NCI-H2029 (cell line): ENCODE data around the gene ZNF512B.
"Not testable (repeated sequence)": the region's sequence is repeated elsewhere in the genome, so short reads cannot be mapped to it uniquely, and the experiment has no call there.

Experiments used
- DNase-seq: peaks from one replicate; lab custom pipeline; 2025; lab: John Stamatoyannopoulos, UW

The ZNF512B gene

DNA sequence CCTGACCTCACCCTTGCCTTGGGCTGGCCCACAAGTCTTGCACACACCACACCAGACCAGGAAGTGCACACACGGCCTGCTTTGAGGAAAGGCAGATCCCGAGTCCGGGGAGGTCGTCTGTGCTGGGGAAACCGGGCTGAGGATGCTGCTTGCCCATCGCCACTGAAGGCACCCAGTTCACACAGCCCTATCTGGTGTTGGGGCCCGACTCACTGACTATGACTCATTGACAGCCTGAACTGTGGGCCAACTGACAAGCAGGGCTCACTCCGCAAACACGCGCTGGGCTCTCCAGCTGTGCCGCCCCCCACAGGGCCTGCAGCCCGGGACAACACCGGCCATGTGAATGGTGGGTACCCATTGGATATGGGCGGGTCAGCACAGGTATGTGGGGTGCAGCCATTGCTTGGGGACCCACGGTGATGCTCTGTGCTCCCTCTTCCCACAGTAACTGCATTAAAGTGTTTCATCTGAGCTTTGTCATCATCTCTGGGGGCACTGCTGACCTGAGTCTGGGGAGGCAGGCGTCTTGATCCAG, 8.1 kb upstream of the ZNF512B start:
- no peak for DNase-seq

DNA sequence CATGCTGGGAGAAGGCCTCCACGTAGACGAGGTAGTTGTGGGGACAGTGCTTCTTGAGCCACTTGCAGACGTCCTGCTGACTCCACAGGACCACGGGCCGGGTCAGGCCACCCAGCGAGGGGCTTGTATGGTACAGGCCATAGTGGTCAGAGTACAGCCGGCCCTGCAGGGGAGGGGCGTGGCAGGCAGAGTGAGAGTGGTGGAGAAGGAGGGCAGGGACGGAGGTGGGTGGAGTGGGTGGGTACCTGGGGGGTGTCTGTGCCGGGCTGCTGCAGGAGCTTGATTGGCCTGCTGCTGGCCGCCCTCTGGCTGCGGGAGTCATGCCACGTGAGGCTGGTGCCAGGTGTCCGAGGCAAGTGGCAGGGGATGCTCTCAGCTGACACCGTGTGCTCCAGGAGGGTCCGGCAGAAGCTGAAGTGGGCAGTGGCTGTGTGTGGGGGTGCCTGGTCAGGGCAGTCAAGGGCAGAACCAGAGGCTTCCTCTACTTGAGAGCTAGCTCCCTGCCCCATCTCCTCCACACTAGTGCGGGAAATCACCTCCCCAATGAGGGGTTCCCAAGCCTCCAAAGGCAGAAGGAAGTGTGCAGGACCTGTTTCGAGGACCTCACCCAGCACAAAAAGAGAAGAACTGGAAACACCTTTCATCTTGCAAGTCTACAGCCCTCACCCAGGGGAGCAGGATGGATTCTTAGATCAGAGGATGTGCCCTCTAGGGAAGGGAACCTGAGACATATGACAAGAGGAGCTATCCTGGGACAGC, 7.4 kb upstream of the ZNF512B start:
- DNase-seq, result no peak

DNA sequence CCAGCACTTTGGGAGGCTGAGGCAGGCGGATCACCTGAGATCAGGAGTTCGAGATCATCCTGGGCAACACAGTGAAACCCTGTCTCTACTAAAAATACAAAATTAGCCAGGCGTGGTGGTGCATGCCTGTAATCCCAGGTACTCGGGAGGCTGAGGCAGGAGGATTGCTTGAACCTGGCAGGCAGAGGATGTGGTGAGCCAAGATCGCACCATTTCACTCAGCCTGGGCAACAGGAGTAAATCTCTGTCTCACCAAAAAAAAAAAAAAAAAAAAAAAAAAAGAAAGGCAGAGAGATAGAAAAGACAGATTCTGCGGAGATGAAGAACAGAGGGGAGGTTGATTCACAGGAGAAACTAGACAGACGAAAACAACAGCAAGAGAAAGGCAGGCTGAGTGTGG, 6.8 kb upstream of the ZNF512B start:
- not testable (repeated sequence) for DNase-seq

DNA sequence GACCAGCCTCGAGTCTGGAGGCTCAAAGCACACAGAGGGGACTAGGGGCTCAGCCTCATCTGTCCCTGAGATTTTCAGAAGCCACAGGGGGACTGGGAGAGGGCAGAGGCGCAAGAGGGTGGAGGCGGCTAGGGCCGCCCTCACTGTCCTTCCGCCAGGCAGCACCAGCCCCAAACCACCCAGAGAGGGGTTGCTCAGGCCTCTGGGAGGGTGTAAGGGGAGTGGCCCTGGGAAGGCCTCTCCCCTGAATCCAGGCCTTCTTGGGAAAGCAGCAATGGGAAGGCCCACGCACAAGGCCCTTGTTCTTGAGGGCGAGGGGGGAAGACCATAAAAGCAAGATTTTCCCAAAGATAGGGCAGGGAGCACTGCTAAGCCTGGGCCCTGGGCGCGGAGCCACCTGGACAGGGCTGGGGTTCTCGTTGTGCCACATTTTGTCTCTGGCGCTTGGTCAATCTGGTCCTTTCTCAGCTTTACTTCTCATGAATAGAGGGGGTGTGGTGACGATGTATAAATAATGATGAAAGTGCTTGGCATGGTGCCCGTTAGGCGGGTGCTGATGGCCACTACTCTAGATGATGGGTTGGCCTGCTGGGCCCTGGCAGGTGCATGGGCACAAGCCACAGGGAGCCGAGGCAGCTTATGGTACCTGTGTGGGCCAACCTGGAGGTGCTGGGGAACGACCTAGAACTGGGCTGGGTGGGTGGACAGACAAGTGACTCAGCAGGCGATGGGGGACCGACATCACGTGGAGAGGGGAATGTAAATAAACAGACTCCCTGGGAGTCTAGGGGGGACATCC, 4.9 kb upstream of the ZNF512B start:
- peak; percentile 89 for DNase-seq

DNA sequence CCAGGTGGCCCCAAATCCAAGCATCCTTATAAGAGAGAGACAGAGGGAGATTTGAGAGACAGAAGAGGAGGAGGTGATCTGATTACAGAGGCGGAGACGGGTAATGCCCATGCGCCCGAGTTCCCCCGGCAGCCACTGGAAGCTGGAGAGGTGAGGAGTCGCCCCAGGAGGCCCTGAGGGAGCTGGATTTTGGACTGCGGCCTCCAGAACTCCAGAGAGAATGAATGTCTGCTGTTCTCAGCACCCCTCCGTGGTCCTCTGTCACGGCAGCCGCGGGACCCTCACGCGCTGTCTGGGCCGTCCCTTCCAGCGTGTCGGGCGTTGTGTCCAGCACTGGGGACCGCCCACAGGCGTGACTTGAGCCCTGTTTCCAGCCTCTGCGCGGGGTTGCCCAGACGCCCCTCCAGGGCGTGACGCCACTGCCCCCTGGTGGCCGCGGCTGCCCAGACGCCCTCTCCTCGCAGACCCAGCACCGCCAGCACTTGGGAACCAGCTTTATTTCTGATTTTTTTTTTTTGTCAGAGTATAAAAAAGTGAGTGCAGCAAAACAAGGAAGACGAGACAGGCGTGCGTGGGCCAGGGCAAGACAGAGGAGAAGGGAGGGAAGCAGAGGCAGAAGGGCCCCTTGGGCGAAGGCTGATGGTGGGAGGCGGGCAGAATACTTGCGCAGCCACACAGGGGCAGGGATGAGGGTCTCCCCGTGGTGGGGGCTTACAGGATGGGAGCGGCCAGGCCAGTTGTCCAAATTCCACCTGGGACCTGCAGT, 4.1 kb upstream of the ZNF512B start:
- DNase-seq, result peak; percentile 64

DNA sequence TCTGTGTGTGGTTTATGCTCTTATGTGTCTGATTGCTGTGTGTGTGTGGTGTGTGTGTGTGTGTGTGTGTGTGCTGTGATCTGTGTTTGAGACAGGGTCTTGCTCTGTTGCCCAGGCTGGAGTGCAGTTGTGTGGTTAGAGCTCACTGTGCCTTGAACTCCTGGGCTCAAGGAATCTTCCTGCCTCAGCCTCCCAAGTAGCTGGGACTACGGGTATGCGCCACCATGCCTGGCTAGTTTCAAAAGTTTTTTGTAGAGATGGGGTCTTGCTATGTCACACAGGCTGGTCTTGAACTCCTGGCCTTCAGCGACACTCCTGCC, 3.4 kb upstream of the ZNF512B start:
- no peak for DNase-seq

DNA sequence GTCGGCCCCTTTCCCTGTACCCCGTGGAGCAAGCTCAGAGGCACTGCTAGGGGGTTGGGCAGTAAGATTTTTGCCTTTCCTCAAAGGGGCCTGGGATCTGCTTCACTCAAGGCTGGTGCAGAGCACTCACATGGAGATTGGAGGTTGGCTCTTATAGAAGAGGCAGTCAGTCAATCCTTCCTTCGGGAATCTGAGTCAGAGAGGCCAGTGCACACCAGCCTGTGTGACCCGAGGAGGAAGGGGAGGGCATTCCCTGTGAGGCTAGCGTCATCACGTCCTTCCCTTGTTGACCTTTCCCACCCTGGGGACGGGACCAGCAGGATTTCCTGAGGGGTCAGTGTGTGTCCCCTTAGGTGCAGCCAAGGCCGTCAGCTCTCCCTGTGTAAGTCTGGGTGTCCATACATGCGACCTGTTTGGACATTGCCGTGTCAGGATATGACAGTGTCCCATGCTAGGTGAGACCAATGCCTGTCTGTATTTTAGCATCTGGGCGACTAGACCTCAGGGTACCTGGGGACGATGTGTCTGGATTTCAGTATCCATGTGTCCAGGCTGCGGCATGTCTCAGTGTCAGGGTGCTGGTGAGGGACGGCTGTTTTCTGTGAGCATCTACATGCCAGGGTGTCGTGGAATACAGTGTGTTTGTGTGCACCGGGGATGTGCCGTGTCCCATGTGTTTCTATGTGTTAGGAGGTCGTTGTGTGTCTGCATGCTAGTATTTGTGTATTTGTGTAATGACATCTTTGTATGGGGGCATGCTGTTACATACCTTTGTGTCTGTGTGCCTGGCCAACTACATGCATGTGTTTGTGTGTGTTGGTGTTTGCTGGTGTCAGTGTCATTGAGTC, 2.8 kb upstream of the ZNF512B start:
- no peak for DNase-seq

DNA sequence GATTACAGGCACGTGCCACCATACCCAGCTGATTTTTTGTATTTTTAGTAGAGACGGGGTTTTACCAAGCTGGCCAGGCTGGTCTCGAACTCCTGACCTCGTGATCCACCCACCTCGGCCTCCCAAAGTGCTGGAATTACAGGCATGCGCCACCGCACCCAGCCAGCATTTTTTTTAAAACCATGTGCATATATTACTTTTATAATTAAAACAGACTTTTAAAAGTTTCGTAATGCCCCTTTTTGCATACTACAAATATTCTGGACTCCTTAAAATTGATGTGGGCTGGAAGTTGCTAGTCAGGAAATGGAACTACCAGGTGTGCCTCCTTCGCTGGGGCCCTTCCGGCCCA, 2.2 kb upstream of the ZNF512B start:
- DNase-seq, result not testable (repeated sequence)

DNA sequence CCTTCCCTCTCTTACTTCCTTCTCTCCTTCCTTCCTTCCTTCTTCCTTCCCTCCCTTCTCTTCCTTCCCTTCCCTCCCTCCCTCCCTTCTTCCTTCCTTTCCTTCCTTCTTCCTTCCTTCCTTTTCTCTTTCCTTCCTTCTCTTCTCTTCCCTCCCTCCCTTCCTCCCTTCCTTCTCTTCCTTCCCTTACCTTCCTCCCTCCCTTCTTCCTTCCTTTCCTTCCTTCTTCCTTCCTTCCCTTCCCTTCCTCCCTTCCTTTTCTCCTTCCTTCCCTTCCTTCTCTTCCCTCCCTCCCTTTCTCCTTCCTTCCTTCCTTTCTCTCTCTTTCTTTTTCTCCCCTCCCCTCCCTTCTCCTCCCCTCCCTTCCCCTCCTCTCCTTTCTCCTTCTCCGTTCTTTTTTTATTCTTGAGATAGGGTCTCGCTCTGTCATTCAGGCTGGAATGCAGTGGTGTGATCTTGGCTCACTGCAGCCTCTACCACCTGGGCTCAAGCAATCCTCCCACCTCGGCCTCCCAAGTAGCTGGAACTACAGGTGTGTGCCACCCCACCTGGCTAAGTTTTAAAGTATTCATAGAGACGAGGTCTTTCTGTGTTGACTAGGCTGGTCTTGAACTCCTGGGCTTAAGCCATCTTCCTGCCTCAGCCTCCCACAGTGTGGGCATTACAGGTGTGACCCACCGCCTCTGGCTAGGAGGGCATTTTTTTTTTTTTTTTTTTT, 1.1 kb upstream of the ZNF512B start:
- no peak for DNase-seq

DNA sequence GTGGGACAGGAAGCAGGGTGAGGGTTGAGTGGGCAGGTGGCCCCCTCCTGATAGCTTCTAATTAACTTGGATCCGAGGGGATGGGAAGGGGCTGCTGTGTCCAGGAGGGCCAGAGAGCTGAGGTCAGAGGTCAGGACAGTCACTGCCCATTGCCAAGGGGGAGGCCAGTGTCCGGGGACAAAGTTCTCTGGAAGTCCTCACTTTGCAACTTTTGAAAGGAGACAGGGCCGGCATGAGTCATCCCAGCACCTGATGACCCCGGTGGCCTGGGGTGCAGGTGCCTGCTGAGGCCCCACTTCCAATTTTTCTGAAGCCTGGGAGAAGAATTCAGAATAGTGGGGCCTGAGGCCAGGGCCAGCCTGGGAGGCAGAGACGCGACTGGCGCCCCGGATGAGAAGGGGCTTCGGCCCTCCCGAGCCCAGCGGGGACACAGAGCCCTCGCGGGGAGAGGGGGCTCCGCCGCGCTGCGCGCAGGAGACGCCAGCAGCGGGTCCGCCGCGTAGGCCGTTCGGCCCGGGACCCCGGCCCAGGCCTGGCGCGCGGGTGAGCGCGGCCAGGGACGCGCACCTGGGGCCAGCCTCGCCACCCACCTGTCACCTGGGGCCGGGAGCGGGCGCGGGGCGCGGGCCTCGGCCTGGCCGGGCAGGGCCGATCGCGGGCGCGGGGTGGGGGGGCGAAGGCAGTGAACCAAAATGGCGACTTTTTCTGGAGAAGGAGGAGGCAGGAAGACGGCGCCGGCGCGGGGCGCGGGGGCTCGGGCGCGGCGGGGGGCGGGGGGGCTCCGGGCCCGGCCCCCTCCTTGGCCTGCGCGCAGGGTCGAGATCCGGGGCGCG, 586 bp downstream of the ZNF512B start:
- DNase-seq, result no peak

DNA sequence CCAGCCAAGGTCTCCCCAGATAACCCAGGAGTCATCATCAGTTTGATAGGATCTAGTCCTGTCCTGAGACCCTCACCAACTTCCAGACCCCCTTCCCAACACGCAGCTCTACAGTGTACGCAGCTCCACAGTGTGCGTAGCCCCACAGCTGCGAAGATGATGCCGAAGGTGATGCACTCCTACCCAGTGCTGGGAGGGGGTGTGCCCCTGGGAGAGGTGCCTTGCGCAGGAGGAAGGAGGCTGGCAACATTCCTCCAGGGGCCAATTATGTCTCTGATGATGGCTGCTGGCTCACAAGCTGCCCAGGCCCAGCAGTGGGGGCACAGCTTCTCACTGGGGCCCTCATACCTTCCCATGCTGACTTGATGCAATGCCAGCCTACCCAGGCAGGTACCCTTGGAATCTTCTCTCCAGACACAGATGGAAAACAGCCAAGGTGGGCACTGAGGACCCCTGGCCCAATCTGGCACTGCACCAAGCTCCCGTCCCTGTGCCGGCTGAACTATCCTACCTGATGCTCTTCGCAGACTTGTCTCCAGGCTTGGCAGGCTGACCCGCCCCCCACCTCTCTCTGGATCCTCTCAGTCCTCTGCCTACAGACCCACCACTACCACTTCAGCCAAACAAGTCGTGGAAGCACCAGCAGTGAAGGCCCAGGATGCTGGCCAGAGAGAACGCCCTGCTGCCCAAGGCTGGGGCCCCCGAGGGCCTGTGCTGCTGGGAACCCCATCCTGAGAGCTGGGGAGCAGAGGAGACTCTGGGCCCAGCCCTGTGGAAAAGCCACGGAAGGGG, 1.4 kb downstream of the ZNF512B start:
- no peak for DNase-seq

DNA sequence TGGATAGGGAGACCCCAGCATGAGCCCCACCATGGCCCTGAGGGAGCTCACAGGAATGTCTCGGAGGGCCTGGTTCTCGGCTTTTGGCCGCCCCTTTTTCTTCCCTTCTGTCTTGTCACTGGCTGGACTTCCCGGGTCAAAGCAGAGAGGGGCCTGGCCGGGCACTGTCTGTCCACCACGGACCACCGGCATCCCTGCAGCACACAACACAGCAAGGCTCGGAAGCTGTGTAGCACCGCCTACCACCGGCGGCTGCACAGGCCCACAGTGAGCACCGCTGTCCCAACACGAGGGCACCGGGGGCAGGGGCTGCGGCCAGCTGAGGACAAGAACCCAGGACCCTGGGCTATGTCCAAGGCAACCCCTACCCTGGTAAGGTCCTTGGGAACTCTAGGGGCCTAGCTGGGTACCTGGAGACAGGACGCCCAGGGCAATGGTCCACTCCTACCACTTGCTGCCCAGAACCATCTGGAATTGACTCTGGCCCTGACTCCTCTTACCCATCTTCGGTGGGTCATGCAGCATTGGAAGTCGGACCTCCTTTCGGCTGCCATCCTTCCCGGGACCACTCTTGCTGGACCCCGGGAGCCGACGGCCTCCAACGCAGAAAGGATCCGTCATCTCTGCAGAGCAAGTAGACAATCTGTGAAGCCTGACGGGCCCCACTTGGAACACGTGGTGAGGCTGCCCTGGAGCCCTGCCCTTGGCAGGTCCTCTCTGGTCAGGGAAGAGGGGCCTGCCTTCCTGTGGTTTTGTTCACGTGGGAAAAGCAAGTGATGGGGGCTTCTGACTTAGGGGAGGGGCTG, 2.2 kb downstream of the ZNF512B start:
- no peak for DNase-seq

DNA sequence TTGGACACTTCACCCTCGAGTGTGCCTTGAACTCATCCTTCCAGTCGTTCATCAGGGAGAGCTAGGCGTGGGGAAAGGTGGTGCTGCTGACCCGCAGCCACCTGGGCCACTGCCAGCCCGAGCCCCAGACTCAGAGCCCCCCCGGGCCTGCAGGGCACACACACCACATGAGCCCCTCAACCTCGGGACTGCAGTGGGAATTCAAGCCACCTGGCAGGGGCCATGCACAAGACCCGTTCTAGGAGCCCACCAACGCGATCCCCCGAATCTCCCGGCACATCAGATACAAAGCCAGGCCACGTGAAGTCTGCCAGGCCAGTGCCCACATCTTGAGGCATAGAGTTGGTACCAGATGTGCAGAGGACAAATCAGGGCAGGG, 2.8 kb downstream of the ZNF512B start:
- no peak for DNase-seq

DNA sequence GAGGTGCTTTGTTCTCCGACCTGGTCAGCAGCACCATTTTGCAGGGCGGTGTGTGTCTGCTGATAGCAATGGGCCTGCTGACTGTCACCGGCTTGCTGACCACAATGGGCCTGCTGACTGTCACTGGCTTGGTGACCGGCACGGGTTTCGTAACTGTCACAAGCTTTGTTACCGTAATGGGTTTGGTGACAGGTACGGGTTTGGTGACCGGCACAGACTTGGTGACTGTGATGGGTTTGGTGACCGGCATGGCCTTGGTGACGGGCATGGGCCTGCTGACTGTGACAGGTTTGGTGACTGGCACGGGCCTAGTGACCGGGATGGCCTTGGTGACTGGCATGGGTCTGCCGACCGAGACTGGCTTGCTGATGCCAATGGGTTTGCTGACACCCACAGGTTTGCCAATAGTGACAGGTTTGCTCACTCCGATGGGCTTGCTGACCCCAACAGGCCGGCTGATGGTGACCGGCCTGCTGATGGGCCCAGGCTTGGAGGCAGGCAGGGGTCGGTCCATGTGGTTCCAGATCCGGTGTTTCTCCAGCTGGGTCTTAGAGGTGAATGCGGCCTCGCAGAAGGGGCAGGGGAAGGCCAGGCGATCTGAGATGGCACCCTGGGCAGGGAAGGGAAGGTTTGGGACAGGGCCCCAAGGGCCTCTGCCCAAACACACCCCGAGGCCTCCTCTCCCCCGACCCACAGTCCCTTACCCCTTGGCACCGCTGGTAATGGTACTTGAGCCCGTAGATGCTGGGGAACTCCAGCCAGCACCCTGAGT, 3.4 kb downstream of the ZNF512B start:
- no peak for DNase-seq

DNA sequence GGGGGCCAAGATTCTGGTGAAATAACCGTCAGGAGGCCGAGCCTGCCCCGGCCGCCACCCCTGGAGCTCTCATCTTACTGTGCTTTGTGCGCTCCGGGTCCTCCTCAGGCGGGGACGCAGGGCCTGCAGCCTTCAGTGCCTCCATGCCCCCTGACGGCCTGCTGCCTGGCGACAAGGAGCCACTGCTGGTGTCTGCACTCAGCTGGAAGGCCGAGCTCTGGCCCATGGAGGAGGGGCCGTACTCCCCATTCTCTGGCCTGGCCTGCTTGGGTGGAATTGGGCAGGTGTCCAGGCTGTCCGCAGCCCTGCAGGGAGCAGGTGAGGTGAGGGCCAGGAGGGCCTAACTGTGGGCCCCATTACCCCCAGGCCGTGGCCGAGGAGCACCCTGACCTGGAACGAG, 5.3 kb downstream of the ZNF512B start:
- no peak for DNase-seq

DNA sequence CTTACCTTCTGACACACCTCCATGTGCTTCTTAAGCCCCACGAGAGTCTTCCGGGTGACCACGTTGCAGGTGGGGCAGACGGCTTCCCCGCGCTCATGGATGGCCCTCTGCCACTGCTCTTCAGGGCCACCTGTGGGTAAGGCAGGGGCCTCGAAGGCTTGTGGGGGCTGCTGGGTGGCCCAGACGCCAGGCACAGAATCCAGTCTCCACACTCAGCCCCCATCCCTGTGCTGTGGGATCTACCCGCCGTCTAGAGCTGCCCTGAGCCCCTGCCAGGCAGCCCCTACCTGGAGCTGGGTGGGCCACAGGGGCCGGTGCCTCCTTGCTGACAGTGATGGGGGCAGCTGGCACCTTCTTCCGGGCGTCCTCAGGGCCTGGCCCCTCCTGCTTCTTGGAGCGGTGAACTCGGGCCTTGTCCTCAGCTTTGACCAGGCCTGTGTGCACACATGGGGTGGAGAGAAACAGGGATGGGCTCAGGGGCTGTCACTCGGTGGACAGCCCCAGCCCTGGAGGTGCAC, 5.9 kb downstream of the ZNF512B start:
- no peak for DNase-seq

DNA sequence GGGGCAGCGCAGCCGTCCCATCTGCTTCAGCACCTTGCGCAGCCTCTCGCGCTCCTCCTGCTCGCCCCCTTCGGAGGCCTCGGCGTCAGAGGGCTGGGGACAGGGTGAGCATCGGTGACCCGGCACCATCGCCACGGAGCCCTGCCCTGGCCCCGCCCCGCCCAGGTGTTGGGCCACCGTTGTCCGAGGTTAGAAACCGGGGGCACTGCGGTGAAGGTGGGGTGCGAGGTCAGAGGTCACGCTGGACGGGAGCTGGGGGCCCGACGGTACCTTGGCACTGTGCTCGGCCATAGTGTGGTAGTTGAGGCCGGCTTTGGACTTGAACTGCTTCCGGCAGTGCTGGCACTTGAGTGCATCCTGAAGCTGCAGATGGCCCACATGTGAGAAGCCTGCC, 6.4 kb downstream of the ZNF512B start:
- no peak for DNase-seq
